Measurements from ENCODE around the gene IPPK. TPM values are rescaled to one million over a fixed set of nuclear protein-coding genes. Genes with fewer than 3 reads are reported as not detected.

Gene IPPK
- total RNA-seq, 1 experiment from 2014 or later: 15.4 TPM

- Histone ChIP-seq H3K27ac (ENCODE audit: low read depth, low read length) (no peak overlapping the region), H2AFZ (ENCODE audit: low read depth, low read length, poor library complexity, severe bottlenecking) (no peak overlapping the region), H3K9ac (ENCODE audit: low read length) (no peak overlapping the region), H3K79me2 (ENCODE audit: insufficient read depth, low read length) (no peaks in the 10 kb centered on the region; the same call in 1 of the 2 replicates), H3K36me3 (ENCODE audit: control insufficient read depth in 1 of 2, insufficient read depth in 2 of 2, low read length in 2 of 2) (peaks cover 43 to 47% of the 10 kb centered on the region in 2 experiments; a peak in 3 of 4 replicates), H3K4me2 (ENCODE audit: low read length) (no peak overlapping the region), H3K9me3 (ENCODE audit: control insufficient read depth in 1 of 2, insufficient read depth in 1 of 2, low read depth in 1 of 2, low read length in 2 of 2) (no peaks in the 10 kb centered on the region), H3K4me1 (ENCODE audit: control insufficient read depth in 1 of 2, insufficient read depth in 2 of 2, low read length in 2 of 2) (no peaks in the 10 kb centered on the region), H3K4me3 (replicated peaks in 1 of 2; ENCODE audit: low read depth in 1 of 2, low read length in 2 of 2) (no peak overlapping the region), H3K9me2 (ENCODE audit: insufficient read depth) (no peaks in the 10 kb centered on the region), H4K20me1 (ENCODE audit: insufficient read depth) (no peaks in the 10 kb centered on the region; the same call in 1 of the 2 replicates), H3K27me3 (ENCODE audit: insufficient read depth, low read length) (no peaks in the 10 kb centered on the region)
- DNase-seq (ENCODE audit: low read depth, low spot score): no peak
- POLR2A ChIA-PET: no interaction called here
- ATAC-seq: no peak
- RAD21 ChIA-PET (ENCODE audit: low non-redundant PET in 1 of 2, low total read pairs in 2 of 2, uncharacterized antibody in 2 of 2, unreplicated experiment in 2 of 2): interaction anchor here in 1 of 2 experiments (1.5 kb wide), 1 partner anchor 75 kb away, joined by 6 read pairs; no protein-coding TSS in a partner anchor
- TF ChIP-seq ZNF274 (IDR thresholded peaks at IDR 0.05; ENCODE audit: low read depth, low read length) (no peak), EZH2phosphoT487 (IDR thresholded peaks at IDR 0.05; ENCODE audit: borderline replicate concordance) (no peak), RAD21 (IDR thresholded peaks at IDR 0.05; ENCODE audit: low read depth) (no peak), TCF7L2 (IDR thresholded peaks at IDR 0.05; ENCODE audit: borderline replicate concordance, extremely low read depth, insufficient read depth, insufficient read length) (no peak), SP1 (IDR thresholded peaks at IDR 0.05; ENCODE audit: low read depth) (no peak), YY1 (IDR thresholded peaks at IDR 0.05; ENCODE audit: extremely low read depth, insufficient replicate concordance, low read depth, low read length) (no peak), MAX (IDR thresholded peaks at IDR 0.05) (no peak)
- TF ChIP-seq, protein P1, sequence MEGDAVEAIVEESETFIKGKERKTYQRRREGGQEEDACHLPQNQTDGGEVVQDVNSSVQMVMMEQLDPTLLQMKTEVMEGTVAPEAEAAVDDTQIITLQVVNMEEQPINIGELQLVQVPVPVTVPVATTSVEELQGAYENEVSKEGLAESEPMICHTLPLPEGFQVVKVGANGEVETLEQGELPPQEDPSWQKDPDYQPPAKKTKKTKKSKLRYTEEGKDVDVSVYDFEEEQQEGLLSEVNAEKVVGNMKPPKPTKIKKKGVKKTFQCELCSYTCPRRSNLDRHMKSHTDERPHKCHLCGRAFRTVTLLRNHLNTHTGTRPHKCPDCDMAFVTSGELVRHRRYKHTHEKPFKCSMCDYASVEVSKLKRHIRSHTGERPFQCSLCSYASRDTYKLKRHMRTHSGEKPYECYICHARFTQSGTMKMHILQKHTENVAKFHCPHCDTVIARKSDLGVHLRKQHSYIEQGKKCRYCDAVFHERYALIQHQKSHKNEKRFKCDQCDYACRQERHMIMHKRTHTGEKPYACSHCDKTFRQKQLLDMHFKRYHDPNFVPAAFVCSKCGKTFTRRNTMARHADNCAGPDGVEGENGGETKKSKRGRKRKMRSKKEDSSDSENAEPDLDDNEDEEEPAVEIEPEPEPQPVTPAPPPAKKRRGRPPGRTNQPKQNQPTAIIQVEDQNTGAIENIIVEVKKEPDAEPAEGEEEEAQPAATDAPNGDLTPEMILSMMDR (IDR thresholded peaks at IDR 0.05 in 2 of 3, conservative IDR thresholded peaks at IDR 0.05 in 1 of 3; ENCODE audit: borderline replicate concordance in 1 of 3, insufficient read depth in 1 of 3, low read depth in 2 of 3, low read length in 2 of 3): no peak
- TF ChIP-seq, protein P2, sequence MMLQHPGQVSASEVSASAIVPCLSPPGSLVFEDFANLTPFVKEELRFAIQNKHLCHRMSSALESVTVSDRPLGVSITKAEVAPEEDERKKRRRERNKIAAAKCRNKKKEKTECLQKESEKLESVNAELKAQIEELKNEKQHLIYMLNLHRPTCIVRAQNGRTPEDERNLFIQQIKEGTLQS (IDR thresholded peaks at IDR 0.05): no peak
- no TSS peak for BruUV-seq (replicated peaks)
- CTCF ChIA-PET: interaction anchor here (3.9 kb wide), 1 partner anchor 75 kb away, joined by 26 read pairs; no protein-coding TSS in a partner anchor
- intact Hi-C loops (cut with micrococcal nuclease): loop anchor here (1.0 kb wide), 1 partner anchor 75 kb away; no protein-coding TSS in a partner anchor
Measured at GRCh38 chr9:92715488-92716231, 45.7 kb upstream of the IPPK start.

Data from HCT116 (cell line).